NCI-H146 (cell line): ENCODE measurements around the gene CLINT1.

Source experiments
- DNase-seq: peaks from one replicate; lab custom pipeline; 2025; lab: John Stamatoyannopoulos, UW

The CLINT1 gene

DNA sequence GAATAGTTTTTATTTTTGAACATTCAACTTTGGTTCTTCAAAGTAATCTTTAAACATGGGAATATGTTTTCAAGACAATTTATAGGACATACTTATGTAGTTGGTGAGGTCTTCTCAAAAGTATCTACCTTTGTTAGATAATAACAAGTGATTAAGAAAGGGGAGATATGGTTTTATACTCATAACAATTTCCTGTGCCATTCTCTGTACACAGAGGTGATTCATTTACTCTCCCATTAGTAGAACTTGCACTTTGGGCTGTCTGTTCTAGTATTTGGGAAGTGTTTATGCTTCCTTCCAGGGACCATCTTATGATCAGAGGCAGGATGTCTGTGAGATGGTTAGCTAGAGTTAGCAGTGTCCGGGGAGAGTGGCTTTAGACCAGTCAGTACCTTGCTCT, 100.2 kb downstream of the CLINT1 start:
- no peak for DNase-seq

DNA sequence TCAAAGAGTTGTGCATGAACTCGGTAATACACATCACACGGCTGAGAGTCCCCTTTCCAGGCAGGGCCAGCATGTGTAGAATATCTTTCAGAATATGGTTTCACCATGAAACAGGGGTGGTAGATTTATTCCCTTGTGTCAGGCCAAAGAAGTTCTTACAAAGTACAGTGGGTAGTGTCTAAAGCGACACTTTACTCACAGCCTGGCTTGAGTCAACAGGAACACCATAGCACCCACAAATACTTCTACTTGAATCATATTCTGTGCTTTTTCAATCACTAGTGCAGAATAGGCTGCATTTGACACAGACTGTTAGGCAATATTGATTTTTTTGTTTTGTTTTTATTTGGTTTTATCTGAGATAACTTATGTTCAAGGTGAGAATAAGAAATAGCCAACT, 102.8 kb downstream of the CLINT1 start:
- no peak for DNase-seq

DNA sequence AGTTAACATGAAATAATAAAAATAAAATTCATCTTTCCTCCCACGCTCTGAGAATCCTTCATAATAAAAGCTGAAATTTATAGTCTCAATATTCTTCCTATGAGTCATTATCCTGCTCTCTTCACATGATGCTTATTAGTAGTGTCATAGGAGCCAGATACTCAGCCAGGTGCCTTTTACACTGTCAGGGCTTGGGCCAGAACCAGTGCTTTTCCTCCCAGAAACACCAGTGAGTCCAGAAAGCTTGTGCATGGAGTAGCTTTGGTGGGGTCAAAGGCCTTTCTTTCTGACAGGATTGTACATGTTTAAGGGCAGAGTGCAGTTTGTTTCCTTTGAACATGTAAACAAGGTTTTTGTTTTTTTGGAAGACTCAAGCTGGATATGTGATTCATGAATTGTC, 108.6 kb downstream of the CLINT1 start:
- DNase-seq: no peak

DNA sequence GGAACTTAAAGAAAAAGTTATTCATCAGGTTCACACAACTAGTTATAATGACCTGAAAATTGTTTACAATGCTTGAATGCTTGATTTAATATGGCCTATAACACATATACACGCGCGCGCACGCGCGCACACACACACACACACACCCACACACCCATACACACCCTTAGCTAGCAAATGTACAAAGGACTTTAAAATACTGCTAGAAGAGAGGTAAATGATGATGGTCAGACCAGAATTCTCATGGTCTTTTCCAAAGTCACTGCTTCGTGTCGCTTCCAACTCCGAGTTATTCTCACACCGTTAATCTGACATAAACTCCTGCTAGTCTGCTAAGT, 109.5 kb downstream of the CLINT1 start:
- no peak for DNase-seq

DNA sequence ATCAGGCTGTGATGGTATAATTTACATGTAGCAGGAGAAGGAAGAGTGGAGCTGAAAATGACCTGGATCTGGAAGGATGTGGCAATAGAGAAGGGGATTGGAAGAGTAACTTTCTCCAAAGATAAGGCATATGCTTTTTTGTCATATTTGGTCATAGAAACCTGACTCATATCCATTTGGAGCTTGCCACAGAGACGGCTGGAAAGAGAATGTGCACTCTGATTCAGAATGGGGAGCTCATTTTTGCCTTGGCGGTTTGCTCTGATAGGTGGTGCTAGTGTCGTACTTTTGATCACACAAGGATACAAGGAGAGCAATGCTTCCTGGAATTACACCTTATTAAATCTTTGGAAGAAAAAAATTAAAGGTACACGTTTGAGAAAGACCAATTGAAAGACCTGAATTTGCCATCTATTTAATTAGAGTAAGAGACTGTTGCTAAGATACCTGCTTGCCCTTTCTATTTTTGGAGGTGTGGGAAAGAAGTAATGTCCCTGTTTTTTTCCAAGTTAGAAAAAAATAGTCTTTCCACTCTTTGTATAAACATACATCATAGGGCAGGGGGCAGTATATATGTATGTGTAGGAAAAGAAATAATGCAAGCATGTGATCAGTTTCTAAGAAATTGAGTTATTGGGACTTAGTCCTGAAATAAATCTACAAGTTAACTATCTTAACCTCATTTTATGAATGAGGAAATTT, 110.0 kb downstream of the CLINT1 start:
- no peak for DNase-seq

DNA sequence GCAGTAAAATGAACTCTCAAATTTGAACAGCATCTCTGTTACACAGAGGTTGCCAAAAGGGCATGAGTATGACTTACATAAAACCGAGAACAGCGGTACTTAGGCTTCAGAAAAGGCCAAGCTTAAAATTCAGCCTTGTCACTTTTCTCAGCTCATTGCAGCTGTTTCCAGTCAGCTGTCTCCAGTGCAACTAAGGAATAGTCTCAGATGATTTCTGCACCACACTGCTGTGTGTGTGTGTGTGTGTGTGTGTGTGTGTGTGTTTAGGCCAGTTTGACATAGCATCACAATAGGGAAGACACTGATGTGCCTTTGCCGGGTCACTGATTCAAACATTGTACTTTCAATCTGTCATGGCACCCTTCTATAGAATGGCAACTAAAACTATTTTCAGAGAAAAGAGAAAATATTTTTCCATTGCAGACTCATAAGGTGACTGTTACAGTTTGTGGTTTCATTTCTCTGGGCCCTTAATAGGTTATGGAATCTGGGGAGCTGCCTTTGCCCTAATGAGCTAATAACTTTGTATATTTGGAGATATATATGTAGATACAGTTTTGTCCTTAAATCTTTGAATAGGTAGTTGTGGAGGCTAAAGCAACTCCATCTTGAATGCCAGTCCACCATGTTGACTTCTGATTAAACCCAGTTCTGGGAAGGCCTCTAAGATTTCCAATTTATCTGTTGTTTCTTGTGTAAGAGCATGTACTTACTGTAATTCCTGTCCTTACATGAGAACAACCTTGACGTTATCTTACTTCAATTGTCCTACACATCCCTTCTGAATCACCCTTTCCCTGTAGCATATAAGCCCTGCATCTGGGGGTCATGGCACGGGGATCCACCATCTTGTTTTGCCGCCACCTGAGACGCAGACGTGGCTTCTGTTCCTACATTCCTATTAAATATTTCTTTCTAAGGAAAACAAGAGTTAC, 110.9 kb downstream of the CLINT1 start:
- DNase-seq: no peak

DNA sequence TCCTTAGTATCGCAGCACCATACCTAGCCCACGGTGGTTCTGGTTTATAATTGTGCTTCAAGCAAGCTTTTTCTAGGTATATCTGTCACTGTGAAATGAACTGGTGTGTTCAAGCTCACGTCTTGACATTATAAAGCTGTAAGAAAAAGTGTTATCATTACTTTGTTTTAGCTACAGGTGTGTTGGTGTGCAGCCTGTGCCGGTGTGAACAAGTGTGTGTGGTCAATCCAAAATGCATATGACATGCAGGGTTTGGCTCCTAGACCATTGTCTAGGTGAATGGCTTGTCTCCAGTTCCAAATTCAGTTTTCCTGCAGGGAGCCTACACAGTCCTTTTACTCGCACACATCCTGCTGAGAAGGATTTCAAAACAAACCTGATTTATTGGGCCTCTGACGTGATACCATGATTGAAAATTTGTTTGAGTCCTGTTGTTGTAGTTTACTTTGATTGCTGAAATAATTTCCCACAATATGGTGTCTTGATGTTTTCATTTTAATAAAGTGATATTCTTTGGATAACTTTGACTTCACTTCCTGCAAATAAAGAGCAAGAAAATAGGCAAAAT, 111.7 kb downstream of the CLINT1 start:
- peak; percentile 20 for DNase-seq

DNA sequence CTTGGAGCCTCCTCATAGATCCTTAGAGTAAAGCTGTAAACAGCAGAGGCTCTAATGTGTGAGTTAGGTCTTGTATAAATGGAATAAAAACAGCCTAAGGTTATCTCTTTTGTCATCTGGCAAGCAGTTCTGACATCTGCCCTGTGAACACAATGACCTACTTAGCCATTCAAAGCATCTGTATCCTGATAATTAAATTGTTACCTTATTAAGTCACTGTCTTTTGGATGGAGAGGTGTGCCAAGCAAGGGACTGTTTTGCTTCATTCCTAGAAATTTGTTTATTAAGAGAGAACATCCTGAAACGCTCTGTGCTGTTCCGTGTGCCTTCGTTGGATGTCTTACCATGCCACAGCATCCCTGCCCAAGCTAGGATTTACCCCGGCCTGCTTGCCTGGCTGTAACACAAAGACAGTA, 113.9 kb downstream of the CLINT1 start:
- DNase-seq: no peak

DNA sequence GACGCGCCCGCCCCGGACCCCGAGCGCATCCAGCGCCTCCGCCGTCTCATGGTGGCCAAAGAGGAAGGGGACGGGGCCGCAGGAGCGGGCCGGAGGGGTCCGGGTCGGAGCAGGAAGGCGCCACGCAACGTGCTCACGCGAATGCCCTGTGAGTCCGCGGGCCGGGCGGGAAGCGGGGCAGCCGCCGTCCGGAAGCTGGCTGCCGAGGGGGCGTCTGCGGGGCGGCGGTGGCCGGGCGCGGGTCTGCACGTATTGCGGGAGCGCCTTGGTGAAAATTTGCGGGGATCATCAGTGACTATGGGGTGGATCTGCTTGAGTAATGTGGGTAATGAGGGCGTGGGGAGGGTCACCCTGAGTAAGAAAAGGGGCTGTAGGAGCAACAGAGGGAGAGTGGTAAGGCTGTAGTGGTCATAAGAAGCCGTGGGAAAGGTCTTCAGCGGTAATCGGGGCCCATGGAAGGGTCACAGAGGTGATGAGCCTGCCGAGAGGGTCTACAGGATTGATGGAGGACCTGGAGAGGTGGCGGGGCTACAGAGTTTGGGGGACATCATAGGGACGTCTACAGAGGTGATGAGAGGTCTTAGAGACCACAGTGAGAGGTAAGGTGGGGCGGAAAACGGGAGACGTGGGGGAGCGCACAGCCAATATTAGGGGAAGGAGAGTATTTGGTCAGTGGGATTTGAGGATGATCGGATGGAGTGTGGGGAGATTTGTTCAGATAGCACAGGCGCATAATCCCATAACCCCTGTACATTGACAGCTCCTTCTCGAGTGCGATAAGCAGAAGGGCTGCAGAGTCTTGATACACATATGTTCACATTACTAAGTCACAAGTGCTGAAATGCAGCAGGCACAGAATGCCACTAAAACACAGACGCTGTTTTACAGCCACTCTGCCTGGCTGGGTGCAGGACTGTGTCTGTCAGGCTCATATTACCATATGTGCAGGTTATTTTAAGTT, 114.6 kb downstream of the CLINT1 start:
- peak; percentile 17 for DNase-seq

DNA sequence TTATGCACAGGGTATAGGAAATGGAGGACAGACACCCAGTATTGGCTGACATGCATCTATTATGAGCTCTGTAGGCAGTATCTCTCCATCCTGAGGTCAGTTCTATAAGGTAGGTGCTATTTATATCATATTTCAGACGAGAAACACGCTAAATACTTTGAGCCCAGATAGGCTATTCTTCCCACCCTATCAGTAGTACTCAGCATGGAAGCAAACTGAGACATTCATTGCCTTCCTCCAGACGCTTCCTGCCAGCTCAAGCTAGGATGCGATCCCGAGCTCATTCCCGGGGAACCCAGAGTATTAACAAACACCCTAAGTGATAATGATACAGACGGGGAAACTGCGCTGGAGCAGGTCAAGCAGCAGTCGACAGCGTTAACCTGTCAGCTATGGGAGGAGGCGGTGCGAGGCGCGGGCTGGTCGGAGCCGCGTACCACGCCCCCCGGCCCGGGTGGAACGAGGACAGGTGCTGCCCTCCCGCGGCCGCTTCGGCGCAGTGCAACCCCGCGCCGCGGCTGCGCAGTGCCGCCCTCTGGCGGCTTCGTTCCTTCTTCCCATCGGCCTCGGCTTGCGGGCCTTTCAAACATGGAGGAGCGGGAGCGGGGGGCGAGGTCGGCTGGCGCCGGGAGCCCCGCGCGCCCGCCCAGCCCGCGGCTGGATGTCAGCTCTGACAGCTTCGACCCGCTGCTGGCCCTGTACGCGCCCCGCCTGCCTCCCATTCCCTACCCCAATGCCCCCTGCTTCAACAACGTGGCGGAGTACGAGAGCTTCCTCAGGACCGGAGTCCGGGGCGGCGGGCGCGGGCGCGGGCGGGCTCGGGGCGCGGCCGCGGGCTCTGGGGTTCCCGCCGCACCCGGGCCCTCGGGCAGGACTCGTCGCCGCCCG, 115.5 kb downstream of the CLINT1 start, which contains the start of gene LSM11:
LSM11 (plus strand) TSS at position 550 of the 888 bp plus-strand sequence; CDS start at position 589, 39 bp downstream.
- peak; percentile 77 for DNase-seq

DNA sequence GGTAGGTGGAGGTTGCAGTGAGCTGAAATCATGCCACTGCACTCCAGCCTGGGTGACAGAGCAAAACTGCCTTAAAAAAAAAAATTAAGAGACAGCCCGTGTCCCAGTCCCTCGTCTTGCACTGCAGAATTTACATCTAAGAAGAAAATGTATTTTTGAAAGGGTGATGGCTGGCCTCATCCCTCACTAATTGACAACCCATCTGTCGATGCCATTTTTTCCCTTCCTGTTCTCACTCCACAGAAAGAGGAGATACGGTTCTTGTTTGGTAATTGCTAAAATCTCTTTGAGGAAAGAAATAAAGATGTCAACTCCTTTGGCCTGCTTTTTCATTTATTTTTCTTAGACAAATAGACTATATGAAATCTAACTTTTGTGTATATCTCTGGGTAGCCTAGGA, 117.8 kb downstream of the CLINT1 start:
- no peak for DNase-seq

DNA sequence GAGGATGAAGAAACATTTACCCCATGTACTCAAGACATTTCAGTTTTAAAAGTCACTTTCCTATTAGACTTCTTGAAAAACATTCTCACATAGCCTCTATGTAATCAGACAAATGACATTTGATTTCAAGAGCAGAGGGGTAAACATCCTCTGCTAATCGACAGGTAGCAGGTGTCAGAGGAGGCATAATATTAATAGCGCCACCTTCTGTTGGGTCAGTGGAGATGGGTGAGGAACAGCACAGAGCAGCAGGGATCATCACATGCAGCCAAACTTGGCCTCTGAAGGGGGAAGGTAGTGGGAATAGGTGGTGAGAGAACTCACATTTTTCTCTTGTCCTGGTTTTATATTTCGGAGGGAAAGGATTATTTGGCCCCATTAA, 118.7 kb downstream of the CLINT1 start:
- peak; percentile 2 for DNase-seq

DNA sequence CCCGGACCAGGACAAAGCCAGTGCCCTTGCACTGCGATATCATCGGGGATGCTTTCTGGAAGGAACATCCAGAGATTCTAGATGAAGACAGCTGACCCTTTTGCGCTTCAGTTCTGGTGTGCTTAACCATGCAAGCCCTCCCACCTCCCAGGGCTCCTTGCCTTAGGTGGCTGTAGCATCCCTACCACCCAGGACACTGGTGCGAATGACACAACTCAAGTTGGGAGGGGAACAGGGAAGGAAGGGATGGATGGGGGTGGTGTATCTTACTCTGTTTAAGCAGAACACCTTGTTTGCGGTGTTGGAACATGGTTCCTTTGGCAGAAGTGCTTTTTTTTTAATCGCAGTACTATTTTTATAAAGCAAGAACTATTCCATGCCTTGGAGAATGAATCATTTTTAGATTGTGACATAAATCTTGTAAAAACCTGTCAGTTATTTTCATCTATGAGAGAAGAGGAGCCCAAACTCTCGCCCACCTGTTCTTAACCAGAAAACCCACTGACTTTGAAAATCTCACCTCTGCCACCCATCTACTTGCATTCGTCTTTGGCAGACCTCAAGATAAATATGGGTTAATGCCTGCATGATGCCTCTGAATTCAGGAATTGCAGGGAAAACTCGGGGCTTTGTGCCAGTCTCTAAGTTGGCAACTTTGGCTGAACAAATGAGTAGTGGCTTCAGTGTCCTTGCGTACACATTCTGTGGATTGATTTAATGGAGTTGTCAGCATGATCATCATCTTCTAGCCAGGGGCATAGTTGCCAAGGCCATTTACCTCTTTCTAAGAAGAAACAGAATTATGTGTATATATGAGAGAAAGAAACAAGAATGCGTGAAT, 119.3 kb downstream of the CLINT1 start:
- DNase-seq: no peak

DNA sequence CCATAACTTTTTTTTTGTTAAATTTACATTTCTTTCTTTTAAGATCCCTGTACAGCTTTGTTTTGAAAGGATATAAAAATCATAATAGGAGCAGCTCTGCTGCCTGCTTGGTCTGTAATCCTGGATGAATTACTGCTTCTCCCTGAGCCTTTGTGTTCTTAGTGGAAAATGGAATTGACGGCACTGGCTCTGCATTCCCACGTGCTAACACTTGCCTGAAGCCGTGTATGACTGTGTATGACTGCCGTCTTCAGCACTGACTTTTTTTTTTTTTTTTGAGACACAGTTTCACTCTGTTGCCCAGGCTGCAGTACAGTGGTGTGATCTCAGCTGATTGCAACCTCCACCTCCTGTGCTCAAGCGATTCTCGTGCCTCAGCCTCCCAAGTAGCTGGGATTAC, 123.0 kb downstream of the CLINT1 start:
- no peak for DNase-seq
